ENCODE measurements around the gene ADAP1. TPM values are rescaled to one million over a fixed set of nuclear protein-coding genes. Genes with fewer than 3 reads are reported as not detected.

Gene ADAP1
- total RNA-seq, 2 donors from 2014 or later = 2.3 to 23.7 TPM

- no peak for ATAC-seq (replicated peaks)
- H3K9me3 Mint-ChIP-seq = no peaks in the 10 kb centered on the region
- H3K4me1 Mint-ChIP-seq = peaks cover 9% of the 10 kb centered on the region
- H3K27me3 Mint-ChIP-seq = no peaks in the 10 kb centered on the region
- no peak overlapping the region for H3K27ac Mint-ChIP-seq
- H3K36me3 Mint-ChIP-seq (ENCODE audit: low read depth) = peaks cover 66% of the 10 kb centered on the region
- no peak overlapping the region for H3K4me3 Mint-ChIP-seq
These were observed 61.6 kb downstream of the ADAP1 start for GRCh38 chr7:892648-893593.

GRCh38 chr7:891805-892204 lies 62.7 kb downstream of the ADAP1 start:
- ATAC-seq (replicated peaks) = no peak
- Mint-ChIP-seq H3K4me1 (peaks cover 9% of the 10 kb centered on the region), H3K36me3 (ENCODE audit: low read depth) (peaks cover 74% of the 10 kb centered on the region), H3K9me3 (no peaks in the 10 kb centered on the region), H3K27ac (no peak overlapping the region), H3K4me3 (no peak overlapping the region), H3K27me3 (no peaks in the 10 kb centered on the region)

GRCh38 chr7:891291-891690 lies 63.2 kb downstream of the ADAP1 start:
- no peak overlapping the region for H3K27ac Mint-ChIP-seq
- no peak for ATAC-seq (replicated peaks)
- H3K9me3 Mint-ChIP-seq = no peaks in the 10 kb centered on the region
- no peak overlapping the region for H3K4me3 Mint-ChIP-seq
- peaks cover 9% of the 10 kb centered on the region for H3K4me1 Mint-ChIP-seq
- H3K27me3 Mint-ChIP-seq = no peaks in the 10 kb centered on the region
- peaks cover 71% of the 10 kb centered on the region for H3K36me3 Mint-ChIP-seq (ENCODE audit: low read depth)

GRCh38 chr7:890868-891267 lies 63.6 kb downstream of the ADAP1 start:
- no peak overlapping the region for H3K4me3 Mint-ChIP-seq
- peaks cover 67% of the 10 kb centered on the region for H3K36me3 Mint-ChIP-seq (ENCODE audit: low read depth)
- H3K9me3 Mint-ChIP-seq = no peaks in the 10 kb centered on the region
- H3K4me1 Mint-ChIP-seq = peaks cover 9% of the 10 kb centered on the region
- ATAC-seq (replicated peaks) = no peak
- H3K27ac Mint-ChIP-seq = no peak overlapping the region
- no peaks in the 10 kb centered on the region for H3K27me3 Mint-ChIP-seq

GRCh38 chr7:889391-889790 lies 65.1 kb downstream of the ADAP1 start:
- no peaks in the 10 kb centered on the region for H3K27me3 Mint-ChIP-seq
- H3K9me3 Mint-ChIP-seq = no peaks in the 10 kb centered on the region
- no peak for ATAC-seq (replicated peaks)
- H3K4me1 Mint-ChIP-seq = peaks cover 9% of the 10 kb centered on the region
- H3K27ac Mint-ChIP-seq = no peak overlapping the region
- peaks cover 53% of the 10 kb centered on the region for H3K36me3 Mint-ChIP-seq (ENCODE audit: low read depth)
- H3K4me3 Mint-ChIP-seq = no peak overlapping the region

GRCh38 chr7:889025-889390 lies 65.5 kb downstream of the ADAP1 start:
- H3K4me1 Mint-ChIP-seq = peaks cover 9% of the 10 kb centered on the region
- peaks cover 50% of the 10 kb centered on the region for H3K36me3 Mint-ChIP-seq (ENCODE audit: low read depth)
- H3K27ac Mint-ChIP-seq = no peak overlapping the region
- H3K9me3 Mint-ChIP-seq = no peaks in the 10 kb centered on the region
- ATAC-seq (replicated peaks) = no peak
- H3K27me3 Mint-ChIP-seq = no peaks in the 10 kb centered on the region
- no peak overlapping the region for H3K4me3 Mint-ChIP-seq

- H3K9me3 Mint-ChIP-seq = no peaks in the 10 kb centered on the region
- H3K36me3 Mint-ChIP-seq (ENCODE audit: low read depth) = peaks cover 43% of the 10 kb centered on the region
- no peak overlapping the region for H3K4me3 Mint-ChIP-seq
- no peaks in the 10 kb centered on the region for H3K27me3 Mint-ChIP-seq
- H3K27ac Mint-ChIP-seq = no peak overlapping the region
- ATAC-seq (replicated peaks) = no peak
- H3K4me1 Mint-ChIP-seq = peaks cover 9% of the 10 kb centered on the region
These were observed 66.1 kb downstream of the ADAP1 start for GRCh38 chr7:888081-889024.

- Mint-ChIP-seq H3K27me3 (no peaks in the 10 kb centered on the region), H3K36me3 (ENCODE audit: low read depth) (peaks cover 34% of the 10 kb centered on the region), H3K4me3 (no peak overlapping the region), H3K4me1 (peaks cover 3% of the 10 kb centered on the region), H3K27ac (no peak overlapping the region), H3K9me3 (no peaks in the 10 kb centered on the region)
- ATAC-seq (replicated peaks) = no peak
These were observed 67.0 kb downstream of the ADAP1 start for GRCh38 chr7:887488-887820.

- Mint-ChIP-seq H3K4me1 (peaks cover 3% of the 10 kb centered on the region), H3K27ac (no peak overlapping the region), H3K4me3 (no peak overlapping the region), H3K9me3 (no peaks in the 10 kb centered on the region), H3K36me3 (ENCODE audit: low read depth) (peaks cover 29% of the 10 kb centered on the region), H3K27me3 (no peaks in the 10 kb centered on the region)
- no peak for ATAC-seq (replicated peaks)
These were observed 67.6 kb downstream of the ADAP1 start for GRCh38 chr7:886626-887487.

- H3K36me3 Mint-ChIP-seq (ENCODE audit: low read depth) = peaks cover 27% of the 10 kb centered on the region
- H3K9me3 Mint-ChIP-seq = no peaks in the 10 kb centered on the region
- peaks cover 5% of the 10 kb centered on the region for H3K4me1 Mint-ChIP-seq
- ATAC-seq (replicated peaks) = no peak
- H3K4me3 Mint-ChIP-seq = no peak overlapping the region
- H3K27me3 Mint-ChIP-seq = no peaks in the 10 kb centered on the region
- no peak overlapping the region for H3K27ac Mint-ChIP-seq
These were observed 68.4 kb downstream of the ADAP1 start for GRCh38 chr7:885893-886625.

- Mint-ChIP-seq H3K4me3 (no peak overlapping the region), H3K27ac (no peak overlapping the region), H3K27me3 (no peaks in the 10 kb centered on the region), H3K9me3 (no peaks in the 10 kb centered on the region), H3K36me3 (ENCODE audit: low read depth) (peaks cover 20% of the 10 kb centered on the region), H3K4me1 (peaks cover 5% of the 10 kb centered on the region)
- no peak for ATAC-seq (replicated peaks)
These were observed 69.1 kb downstream of the ADAP1 start for GRCh38 chr7:885261-885892.

GRCh38 chr7:884191-885003 lies 70.1 kb downstream of the ADAP1 start:
- H3K36me3 Mint-ChIP-seq (ENCODE audit: low read depth) = peaks cover 18% of the 10 kb centered on the region
- H3K4me1 Mint-ChIP-seq = peaks cover 5% of the 10 kb centered on the region
- H3K27ac Mint-ChIP-seq = no peak overlapping the region
- ATAC-seq (replicated peaks) = no peak
- H3K4me3 Mint-ChIP-seq = no peak overlapping the region
- H3K9me3 Mint-ChIP-seq = no peaks in the 10 kb centered on the region
- H3K27me3 Mint-ChIP-seq = no peaks in the 10 kb centered on the region

Data from activated T-helper 17 cell treated with anti-CD3 and anti-CD28 coated beads, Interleukin-2, amount 50 U/mL, for 72 hours (primary cell).